Sigmoid colon (tissue), 3 donors: ENCODE data around the gene TBPL2.

Experiments used
- CTCF ChIP-seq, 4 experiments: fragments of 450-650 bp in 3 of 4; fragments of 200-600 bp in 1 of 4; IDR thresholded peaks; one replicate each; pipeline ENCODE4 v1.5.1; 2016 to 2019; ENCODE audit warnings: antibody characterized with exemption in 4 of 4, mild to moderate bottlenecking in 3 of 4, moderate library complexity in 2 of 4
- POLR2A ChIP-seq, 2 donors: fragments of 450-650 bp; IDR thresholded peaks; one replicate each; pipeline ENCODE4 v1.6.1; 2016; ENCODE audit warnings: antibody characterized with exemption in 2 of 2, mild to moderate bottlenecking in 2 of 2, moderate library complexity in 2 of 2

GRCh38 chr14:55450539-55450938 is 10.1 kb upstream of the TBPL2 start:
- TF ChIP-seq CTCF (IDR thresholded peaks at IDR 0.05) = no peak
- no peak for TF ChIP-seq POLR2A (IDR thresholded peaks at IDR 0.05)
